ENCODE data around the gene ILF2.

The ILF2 gene

GRCh38 chr1:153629343-153629665 lies 41.5 kb downstream of the ILF2 start:
- no peak overlapping the region for H3K4me3 ChIP-seq (ENCODE audit: control insufficient read depth, low read depth, low read length)
- DNase-seq (ENCODE audit: low read depth) = no peak
- TF ChIP-seq CTCF (IDR thresholded peaks at IDR 0.05; ENCODE audit: control insufficient read depth, insufficient read depth, low read depth, low read length, missing control alignments) = no peak

- no peak for TF ChIP-seq CTCF (IDR thresholded peaks at IDR 0.05; ENCODE audit: control insufficient read depth, insufficient read depth, low read depth, low read length, missing control alignments)
- no peak for DNase-seq (ENCODE audit: low read depth)
- H3K4me3 ChIP-seq (ENCODE audit: control insufficient read depth, low read depth, low read length) = no peak overlapping the region
Observed at GRCh38 chr1:153628638-153629342, 42.0 kb downstream of the ILF2 start.

- no peak for TF ChIP-seq CTCF (IDR thresholded peaks at IDR 0.05; ENCODE audit: control insufficient read depth, insufficient read depth, low read depth, low read length, missing control alignments)
- DNase-seq (ENCODE audit: low read depth) = no peak
- H3K4me3 ChIP-seq (ENCODE audit: control insufficient read depth, low read depth, low read length) = peak within 1 kb of the TSS; percentile 91
Observed at GRCh38 chr1:153627715-153628626, 42.8 kb downstream of the ILF2 start, which contains the start of gene S100A1. Gene S100A1, plus strand, starts transcription at chr1:153628434. Its CDS starts 2,088 bp downstream, at chr1:153630522.

GRCh38 chr1:153626904-153627714 lies 43.7 kb downstream of the ILF2 start, which contains the start of gene S100A13:
Gene S100A13, minus strand, starts transcription at chr1:153627505. Its CDS starts 1,033 bp downstream, at chr1:153626472.
- peak within 1 kb of the TSS; percentile 91 for H3K4me3 ChIP-seq (ENCODE audit: control insufficient read depth, low read depth, low read length)
- DNase-seq (ENCODE audit: low read depth) = peak; percentile 85
- TF ChIP-seq CTCF (IDR thresholded peaks at IDR 0.05; ENCODE audit: control insufficient read depth, insufficient read depth, low read depth, low read length, missing control alignments) = peak; percentile 69

- no peak for DNase-seq (ENCODE audit: low read depth)
- TF ChIP-seq CTCF (IDR thresholded peaks at IDR 0.05; ENCODE audit: control insufficient read depth, insufficient read depth, low read depth, low read length, missing control alignments) = no peak
- peak overlapping the region; percentile 91 for H3K4me3 ChIP-seq (ENCODE audit: control insufficient read depth, low read depth, low read length)
Observed at GRCh38 chr1:153626477-153626903, 44.3 kb downstream of the ILF2 start.
